ENCODE results near the gene TRAF3IP1.

GRCh38 chr2:238294046-238294392 lies 26.3 kb upstream of the TRAF3IP1 start:
- TF ChIP-seq, protein P1, sequence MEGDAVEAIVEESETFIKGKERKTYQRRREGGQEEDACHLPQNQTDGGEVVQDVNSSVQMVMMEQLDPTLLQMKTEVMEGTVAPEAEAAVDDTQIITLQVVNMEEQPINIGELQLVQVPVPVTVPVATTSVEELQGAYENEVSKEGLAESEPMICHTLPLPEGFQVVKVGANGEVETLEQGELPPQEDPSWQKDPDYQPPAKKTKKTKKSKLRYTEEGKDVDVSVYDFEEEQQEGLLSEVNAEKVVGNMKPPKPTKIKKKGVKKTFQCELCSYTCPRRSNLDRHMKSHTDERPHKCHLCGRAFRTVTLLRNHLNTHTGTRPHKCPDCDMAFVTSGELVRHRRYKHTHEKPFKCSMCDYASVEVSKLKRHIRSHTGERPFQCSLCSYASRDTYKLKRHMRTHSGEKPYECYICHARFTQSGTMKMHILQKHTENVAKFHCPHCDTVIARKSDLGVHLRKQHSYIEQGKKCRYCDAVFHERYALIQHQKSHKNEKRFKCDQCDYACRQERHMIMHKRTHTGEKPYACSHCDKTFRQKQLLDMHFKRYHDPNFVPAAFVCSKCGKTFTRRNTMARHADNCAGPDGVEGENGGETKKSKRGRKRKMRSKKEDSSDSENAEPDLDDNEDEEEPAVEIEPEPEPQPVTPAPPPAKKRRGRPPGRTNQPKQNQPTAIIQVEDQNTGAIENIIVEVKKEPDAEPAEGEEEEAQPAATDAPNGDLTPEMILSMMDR (IDR thresholded peaks at IDR 0.05), result no peak
- TF ChIP-seq POLR2A (IDR thresholded peaks at IDR 0.05), result no peak

All from testis (tissue), 2 donors.